ENCODE measurements around the gene TIMM22. TPM values are rescaled to one million over a fixed set of nuclear protein-coding genes. Genes with fewer than 3 reads are reported as not detected.
A peak's percentile ranks its signal among the peaks of the same experiment; 100 is the strongest.

TIMM22 gene
- total RNA-seq, 1 experiment from 2014 or later = 14.0 TPM

DNA sequence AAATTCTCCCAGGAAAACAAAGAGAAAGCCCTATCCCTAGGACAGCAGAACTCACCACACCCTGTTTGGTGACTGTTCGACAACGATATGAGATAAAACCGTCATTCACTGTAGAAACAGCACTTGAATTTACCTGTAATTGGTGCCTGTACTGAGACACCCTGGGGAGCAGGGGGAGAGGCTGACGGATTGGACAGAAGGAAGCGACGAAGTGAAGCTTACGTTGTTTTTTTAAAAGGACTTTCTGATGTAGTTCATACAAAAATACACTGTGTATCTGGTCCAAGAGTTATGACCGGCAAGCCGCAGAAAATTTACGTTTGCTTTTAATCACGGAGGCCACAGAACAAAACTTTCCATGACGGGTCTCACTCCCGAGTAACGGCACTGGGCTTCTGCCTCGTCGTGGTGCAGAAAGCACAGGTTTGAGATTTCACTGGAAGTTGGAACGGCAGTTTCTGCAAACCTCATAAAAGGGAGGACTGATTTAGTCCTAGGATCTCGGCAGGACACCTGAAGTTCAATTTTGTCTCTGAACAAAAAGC lies 27.0 kb upstream of the TIMM22 start:
- Histone ChIP-seq H3K79me2 (ENCODE audit: insufficient read depth, low read length) (peaks cover 91% of the 10 kb centered on the region), H3K9me3 (ENCODE audit: control insufficient read depth in 1 of 2, insufficient read depth in 1 of 2, low read depth in 1 of 2, low read length in 2 of 2) (no peaks in the 10 kb centered on the region), H3K4me1 (ENCODE audit: control insufficient read depth in 1 of 2, insufficient read depth in 2 of 2, low read length in 2 of 2) (peaks cover 57 to 92% of the 10 kb centered on the region in 2 experiments), H3K36me3 (ENCODE audit: control insufficient read depth in 1 of 2, insufficient read depth in 2 of 2, low read length in 2 of 2) (0 out of 4 replicates have a peak, but pooled peaks cover 0 to 4% of the 10 kb centered on the region in 2 experiments), H4K20me1 (ENCODE audit: insufficient read depth) (no peaks in the 10 kb centered on the region), H3K9me2 (ENCODE audit: insufficient read depth) (no peaks in the 10 kb centered on the region), H3K4me2 (ENCODE audit: low read length) (peak overlapping the region; percentile 71), H3K9ac (ENCODE audit: low read length) (peak overlapping the region; percentile 59), H3K4me3 (replicated peaks in 1 of 2; ENCODE audit: low read depth in 1 of 2, low read length in 2 of 2) (peak overlapping the region; percentile 33 to 43), H3K27ac (ENCODE audit: low read depth, low read length) (peak overlapping the region; percentile 65), H3K27me3 (ENCODE audit: insufficient read depth, low read length) (no peaks in the 10 kb centered on the region), H2AFZ (ENCODE audit: low read depth, low read length, poor library complexity, severe bottlenecking) (no peak overlapping the region)
- peak; percentile 66 for DNase-seq (ENCODE audit: low read depth, low spot score)
- ATAC-seq = peak; percentile 66
- ChIA-PET POLR2A (interaction anchor here (1.1 to 1.8 kb wide), 2 partner anchors 10 to 41 kb away, joined by 4 read pairs; partner anchors contain the start of gene NXN), CTCF (no interaction called here), RAD21 (ENCODE audit: low non-redundant PET in 1 of 2, low total read pairs in 2 of 2, uncharacterized antibody in 2 of 2, unreplicated experiment in 2 of 2) (no interaction called here)
- intact Hi-C loops (cut with micrococcal nuclease) = no loop called here
- no TSS peak for BruUV-seq (replicated peaks)
- TF ChIP-seq, protein P1, sequence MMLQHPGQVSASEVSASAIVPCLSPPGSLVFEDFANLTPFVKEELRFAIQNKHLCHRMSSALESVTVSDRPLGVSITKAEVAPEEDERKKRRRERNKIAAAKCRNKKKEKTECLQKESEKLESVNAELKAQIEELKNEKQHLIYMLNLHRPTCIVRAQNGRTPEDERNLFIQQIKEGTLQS (IDR thresholded peaks at IDR 0.05) = no peak
- TF ChIP-seq FOSL1 (IDR thresholded peaks at IDR 0.05; ENCODE audit: low read depth) (no peak), SRF (IDR thresholded peaks at IDR 0.05; ENCODE audit: low read depth) (no peak), SIN3A (IDR thresholded peaks at IDR 0.05; ENCODE audit: low read depth) (0 out of 2 replicates have a peak, but pooled peaks have one; percentile 20), ELF1 (IDR thresholded peaks at IDR 0.05; ENCODE audit: borderline replicate concordance, low read depth) (no peak), RAD21 (IDR thresholded peaks at IDR 0.05; ENCODE audit: low read depth) (no peak), CBX3 (IDR thresholded peaks at IDR 0.05; ENCODE audit: low read depth) (0 out of 2 replicates have a peak, but pooled peaks have one; percentile 8), POLR2A (IDR thresholded peaks at IDR 0.05; ENCODE audit: borderline replicate concordance, extremely low read depth, insufficient read depth, insufficient read length) (no peak), ZNF274 (IDR thresholded peaks at IDR 0.05; ENCODE audit: low read depth, low read length) (no peak), JUND (IDR thresholded peaks at IDR 0.05) (no peak), SP1 (IDR thresholded peaks at IDR 0.05; ENCODE audit: low read depth) (0 out of 2 replicates have a peak, but pooled peaks have one; percentile 31), POLR2AphosphoS5 (IDR thresholded peaks at IDR 0.05; ENCODE audit: low read depth, low read length) (no peak), TCF7L2 (IDR thresholded peaks at IDR 0.05; ENCODE audit: borderline replicate concordance, extremely low read depth, insufficient read depth, insufficient read length) (no peak)
- TF ChIP-seq, protein P2, sequence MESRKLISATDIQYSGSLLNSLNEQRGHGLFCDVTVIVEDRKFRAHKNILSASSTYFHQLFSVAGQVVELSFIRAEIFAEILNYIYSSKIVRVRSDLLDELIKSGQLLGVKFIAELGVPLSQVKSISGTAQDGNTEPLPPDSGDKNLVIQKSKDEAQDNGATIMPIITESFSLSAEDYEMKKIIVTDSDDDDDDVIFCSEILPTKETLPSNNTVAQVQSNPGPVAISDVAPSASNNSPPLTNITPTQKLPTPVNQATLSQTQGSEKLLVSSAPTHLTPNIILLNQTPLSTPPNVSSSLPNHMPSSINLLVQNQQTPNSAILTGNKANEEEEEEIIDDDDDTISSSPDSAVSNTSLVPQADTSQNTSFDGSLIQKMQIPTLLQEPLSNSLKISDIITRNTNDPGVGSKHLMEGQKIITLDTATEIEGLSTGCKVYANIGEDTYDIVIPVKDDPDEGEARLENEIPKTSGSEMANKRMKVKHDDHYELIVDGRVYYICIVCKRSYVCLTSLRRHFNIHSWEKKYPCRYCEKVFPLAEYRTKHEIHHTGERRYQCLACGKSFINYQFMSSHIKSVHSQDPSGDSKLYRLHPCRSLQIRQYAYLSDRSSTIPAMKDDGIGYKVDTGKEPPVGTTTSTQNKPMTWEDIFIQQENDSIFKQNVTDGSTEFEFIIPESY (IDR thresholded peaks at IDR 0.05; ENCODE audit: extremely low read depth, insufficient replicate concordance, low read length) = no peak
- TF ChIP-seq, protein P3, sequence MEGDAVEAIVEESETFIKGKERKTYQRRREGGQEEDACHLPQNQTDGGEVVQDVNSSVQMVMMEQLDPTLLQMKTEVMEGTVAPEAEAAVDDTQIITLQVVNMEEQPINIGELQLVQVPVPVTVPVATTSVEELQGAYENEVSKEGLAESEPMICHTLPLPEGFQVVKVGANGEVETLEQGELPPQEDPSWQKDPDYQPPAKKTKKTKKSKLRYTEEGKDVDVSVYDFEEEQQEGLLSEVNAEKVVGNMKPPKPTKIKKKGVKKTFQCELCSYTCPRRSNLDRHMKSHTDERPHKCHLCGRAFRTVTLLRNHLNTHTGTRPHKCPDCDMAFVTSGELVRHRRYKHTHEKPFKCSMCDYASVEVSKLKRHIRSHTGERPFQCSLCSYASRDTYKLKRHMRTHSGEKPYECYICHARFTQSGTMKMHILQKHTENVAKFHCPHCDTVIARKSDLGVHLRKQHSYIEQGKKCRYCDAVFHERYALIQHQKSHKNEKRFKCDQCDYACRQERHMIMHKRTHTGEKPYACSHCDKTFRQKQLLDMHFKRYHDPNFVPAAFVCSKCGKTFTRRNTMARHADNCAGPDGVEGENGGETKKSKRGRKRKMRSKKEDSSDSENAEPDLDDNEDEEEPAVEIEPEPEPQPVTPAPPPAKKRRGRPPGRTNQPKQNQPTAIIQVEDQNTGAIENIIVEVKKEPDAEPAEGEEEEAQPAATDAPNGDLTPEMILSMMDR (IDR thresholded peaks at IDR 0.05 in 2 of 3, conservative IDR thresholded peaks at IDR 0.05 in 1 of 3; ENCODE audit: borderline replicate concordance in 1 of 3, insufficient read depth in 1 of 3, low read depth in 2 of 3, low read length in 2 of 3) = no peak

Measured in HCT116 (cell line).